Peyer's patch (tissue), 4 donors: ENCODE results near the gene AKT3.

ENCODE experiments used
- POLR2A ChIP-seq, 2 donors: fragments of 450-650 bp; IDR thresholded peaks; one replicate each; pipeline ENCODE4 v1.5.1; 2017; ENCODE audit warnings: antibody characterized with exemption in 2 of 2, mild to moderate bottlenecking in 2 of 2, moderate library complexity in 2 of 2
- TF ChIP-seq, protein P1 (sequence below), 6 experiments: fragments of 450-650 bp in 4 of 6; fragments of 200-600 bp in 2 of 6; sonication (generic) in 1 of 6; IDR thresholded peaks; one replicate each; pipeline ENCODE4 v1.5.1; 2017 to 2019; ENCODE audit warnings: antibody characterized with exemption in 6 of 6, mild to moderate bottlenecking in 3 of 6, moderate library complexity in 1 of 6

DNA sequence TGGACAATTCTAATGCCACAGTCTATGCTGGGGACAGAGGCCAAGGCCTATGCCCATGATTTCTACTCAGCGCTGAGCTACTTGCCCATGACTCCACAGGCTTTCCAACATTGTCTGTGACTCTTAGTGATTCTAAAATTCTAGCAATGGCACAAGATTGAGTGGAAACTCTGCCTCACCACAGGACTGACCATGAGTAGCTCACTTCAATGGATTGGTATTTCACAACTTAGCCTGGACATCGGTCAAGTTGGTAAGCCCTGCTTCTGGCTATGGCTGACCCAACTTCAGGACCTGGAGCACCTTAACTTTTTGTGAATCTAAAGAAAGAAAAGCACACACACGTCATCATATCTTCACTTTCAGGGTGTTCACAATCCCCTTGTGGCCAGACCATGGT lies 339.1 kb downstream of the AKT3 start:
- TF ChIP-seq, protein P1, sequence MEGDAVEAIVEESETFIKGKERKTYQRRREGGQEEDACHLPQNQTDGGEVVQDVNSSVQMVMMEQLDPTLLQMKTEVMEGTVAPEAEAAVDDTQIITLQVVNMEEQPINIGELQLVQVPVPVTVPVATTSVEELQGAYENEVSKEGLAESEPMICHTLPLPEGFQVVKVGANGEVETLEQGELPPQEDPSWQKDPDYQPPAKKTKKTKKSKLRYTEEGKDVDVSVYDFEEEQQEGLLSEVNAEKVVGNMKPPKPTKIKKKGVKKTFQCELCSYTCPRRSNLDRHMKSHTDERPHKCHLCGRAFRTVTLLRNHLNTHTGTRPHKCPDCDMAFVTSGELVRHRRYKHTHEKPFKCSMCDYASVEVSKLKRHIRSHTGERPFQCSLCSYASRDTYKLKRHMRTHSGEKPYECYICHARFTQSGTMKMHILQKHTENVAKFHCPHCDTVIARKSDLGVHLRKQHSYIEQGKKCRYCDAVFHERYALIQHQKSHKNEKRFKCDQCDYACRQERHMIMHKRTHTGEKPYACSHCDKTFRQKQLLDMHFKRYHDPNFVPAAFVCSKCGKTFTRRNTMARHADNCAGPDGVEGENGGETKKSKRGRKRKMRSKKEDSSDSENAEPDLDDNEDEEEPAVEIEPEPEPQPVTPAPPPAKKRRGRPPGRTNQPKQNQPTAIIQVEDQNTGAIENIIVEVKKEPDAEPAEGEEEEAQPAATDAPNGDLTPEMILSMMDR (IDR thresholded peaks at IDR 0.05): no peak
- TF ChIP-seq POLR2A (IDR thresholded peaks at IDR 0.05): no peak
